Stimulated activated CD4-positive, alpha-beta T cell treated with anti-CD3 and anti-CD28 coated beads, Interleukin-1b, Interleukin-23, amount 100 ng/mL, for 24 hours (primary cell): ENCODE results near the gene CLCNKB.
"Not testable (repeated sequence)": the region's sequence is repeated elsewhere in the genome, so short reads cannot be mapped to it uniquely, and the experiment has no call there.

Experiments used
- DNase-seq, 4 experiments: peaks; one replicate each; pipeline ENCODE4 v3.0.0-alpha.2; 2020; ENCODE audit warnings: low read depth in 4 of 4, low spot score in 1 of 4

CLCNKB gene

DNA sequence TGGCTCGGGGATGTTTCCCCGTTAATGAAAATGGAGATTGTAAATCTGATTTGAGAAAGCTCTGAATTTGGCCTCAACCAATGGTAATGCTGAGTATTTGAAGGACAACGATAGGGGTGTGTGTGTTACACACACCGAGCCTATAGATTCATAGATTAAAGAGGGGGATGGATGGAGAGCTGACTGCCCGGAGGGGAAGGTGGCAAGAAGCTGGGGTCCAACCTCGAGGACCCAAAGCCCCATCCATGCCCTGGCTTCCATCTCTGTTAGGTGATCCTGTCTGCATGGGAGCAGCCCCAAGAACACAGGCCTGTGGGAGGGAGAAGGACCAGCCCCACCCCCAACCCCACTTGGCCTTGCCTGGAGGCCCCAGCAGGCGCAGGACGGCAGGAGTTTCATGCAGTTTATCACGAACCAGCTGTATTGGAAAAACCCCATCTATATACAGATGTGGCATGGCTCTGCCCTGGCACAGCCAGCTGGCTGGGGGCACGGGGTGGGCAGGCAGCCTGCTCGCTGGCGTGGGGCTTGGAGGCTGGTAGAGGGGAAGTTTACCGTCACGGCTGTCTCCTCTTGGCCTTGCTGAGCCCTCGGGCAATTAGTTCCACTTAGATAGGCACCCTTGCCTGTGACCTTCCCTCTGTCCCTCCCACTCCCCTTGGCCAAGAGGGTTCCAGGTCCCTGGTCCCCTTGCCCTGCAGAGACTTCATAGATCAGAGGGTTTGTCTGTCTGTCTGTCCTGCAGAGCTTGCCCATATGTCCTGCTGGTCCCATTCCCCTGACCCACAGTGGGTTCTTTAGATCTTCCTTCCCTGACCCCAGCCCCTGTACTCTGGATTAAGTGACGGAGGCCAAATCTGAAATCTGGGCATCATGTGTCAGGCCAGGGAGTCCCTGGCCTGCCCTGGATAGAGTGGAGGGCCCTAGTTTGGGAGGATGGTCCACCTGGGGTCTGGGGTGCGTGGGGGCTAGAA is 28.8 kb upstream of the CLCNKB start:
- no peak for DNase-seq

DNA sequence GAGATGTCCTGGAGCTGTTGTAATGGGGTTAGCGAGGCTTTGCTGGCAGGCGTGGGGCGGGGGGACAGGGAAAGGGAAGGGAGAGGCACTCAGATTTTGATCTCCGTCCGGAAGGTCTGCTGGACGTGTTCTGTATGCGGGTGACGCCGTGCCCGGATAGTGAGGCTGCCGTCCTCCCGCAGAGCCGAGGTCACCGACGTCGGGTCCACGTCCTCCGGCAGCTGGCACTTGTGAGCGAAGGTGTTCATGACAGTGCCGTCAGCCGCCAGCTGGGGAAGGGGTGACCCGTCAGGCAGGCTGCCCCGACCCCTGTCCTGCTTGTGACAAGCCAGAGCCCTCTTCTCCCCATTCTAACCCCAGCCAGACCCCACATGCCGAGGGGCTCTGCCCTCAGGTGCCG is 28.1 kb upstream of the CLCNKB start:
- no peak for DNase-seq

DNA sequence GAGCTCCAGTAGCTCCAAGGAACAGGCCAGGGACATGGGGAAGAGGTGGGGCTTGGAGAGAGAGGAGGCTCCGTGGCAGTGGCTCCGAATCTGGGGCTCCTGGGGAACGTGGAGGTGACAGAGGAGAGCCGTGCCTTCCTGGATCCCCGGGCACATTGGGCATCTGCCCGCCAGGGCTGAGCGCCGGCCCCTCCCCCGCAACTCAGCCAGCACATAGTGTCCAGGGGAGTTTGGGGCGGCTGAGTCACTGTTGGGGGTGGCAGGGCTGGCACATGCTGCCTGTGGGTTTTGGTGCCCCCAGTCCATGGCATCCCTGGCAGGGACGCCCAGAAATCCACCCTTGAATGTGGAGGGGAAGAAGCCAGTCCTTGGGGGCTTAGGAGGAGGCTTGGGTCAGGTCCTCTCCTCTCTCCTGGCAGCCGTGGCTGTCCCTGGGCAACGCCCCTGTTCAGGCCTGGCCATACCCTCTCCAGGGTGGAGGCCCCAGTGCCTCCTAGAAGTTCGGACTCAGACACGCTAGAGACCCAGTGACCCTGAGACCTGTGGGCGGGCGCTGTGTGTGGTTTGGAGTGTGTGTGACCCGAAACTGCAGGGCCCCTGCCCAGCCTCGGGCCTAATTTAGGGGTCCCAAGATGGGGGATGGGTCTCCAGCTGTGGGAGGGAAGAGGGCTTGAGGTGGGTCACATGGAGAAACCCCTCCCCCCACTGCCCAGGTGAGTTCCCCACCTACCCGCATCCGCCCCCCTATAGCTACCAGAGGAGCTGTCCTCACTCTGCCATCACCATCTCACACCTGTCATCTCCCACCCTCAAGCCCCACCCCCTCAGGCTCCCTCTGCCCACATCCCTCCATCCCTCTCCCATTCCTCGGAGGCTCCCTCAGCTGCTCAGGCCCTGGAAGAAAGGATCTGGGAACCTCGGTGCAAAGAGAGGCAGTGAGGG is 27.4 kb upstream of the CLCNKB start:
- no peak for DNase-seq

DNA sequence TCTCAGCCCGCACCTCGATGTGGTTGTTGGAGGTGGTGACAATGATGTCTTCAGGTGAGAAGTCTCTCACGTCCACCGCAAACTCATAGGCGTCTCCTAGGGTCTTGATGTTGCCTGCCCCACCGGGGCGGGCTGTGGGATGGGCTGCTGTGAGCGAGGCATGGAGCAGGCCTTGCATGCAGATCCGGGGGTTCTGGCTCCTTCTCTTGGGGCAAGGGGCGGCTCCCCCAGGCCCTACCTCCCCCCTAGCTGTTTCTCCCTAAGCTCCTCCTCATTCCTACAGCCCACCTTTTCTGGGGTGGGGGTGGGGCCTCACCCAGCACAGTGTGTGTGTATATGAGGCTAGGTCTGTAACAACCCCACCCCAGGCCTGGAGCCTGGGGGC is 26.5 kb upstream of the CLCNKB start:
- no peak for DNase-seq

- DNase-seq, result no peak
Measured at GRCh38 chr1:16017461-16018303, 25.9 kb upstream of the CLCNKB start, which contains the start of gene HSPB7. HSPB7 (minus strand) TSS chr1:16018043; CDS start chr1:16017963, 80 bp downstream.

DNA sequence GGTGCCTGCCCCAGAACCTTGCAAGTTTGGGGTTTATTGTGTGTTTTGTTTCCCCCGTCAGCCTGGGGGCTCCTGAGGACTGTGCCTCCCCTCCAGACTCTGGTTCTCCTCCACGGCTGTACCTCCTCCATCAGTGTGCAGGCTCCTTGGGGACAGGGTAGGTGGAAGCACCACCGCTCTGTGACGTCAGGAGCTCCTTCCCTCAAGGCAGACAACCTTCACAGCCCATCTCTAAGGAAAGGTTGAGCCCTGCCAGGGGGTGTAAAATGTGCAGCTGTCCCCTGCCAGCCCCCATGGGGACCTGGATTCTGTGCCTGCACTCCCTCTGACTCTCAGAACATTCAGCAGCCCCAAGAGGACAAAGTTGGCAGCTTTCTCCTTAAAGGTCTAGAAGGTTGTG is 25.3 kb upstream of the CLCNKB start:
- no peak for DNase-seq

DNA sequence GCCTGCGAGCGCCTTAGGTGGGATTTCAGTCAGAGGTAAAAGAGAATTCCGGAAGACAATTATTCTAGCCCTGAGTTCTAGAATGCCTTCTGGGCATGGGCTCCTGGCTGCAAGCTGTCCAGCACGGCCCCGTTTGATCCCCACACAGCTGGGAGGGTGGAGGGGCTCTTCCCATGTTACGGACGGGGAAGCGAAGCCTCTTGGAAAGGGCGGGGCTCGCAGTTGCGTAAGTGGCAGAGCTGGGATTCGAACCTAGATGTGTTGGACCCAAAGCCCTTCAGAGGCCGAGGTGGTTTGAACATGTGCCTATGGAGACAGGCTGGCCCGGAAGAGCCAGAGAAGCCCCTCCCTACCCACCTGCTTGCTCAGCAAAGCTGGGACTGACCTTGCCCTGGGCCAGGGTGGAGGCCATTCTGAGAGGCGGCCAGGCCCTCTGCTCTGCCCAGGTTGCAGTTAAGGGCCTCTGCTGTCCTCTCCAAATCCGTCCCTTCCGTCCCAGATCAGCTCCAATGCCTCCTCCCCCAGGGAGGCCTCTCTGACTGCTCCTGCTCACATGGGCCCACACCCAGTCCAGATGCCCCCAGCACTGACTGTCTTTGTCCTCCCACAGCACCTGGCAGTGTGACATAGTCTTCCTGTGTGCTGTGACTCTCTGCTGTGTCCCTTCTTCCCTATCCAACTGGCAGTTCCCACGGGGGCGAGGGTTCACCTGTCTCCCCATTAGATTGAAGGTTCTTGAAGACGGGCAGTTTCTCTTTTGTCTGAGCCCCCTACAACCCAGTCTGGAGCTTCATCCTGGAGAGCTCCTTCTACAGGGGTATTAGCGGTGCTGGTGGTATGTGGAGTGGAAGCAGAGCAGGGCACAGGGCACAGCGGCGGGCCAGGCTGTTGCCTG is 24.6 kb upstream of the CLCNKB start:
- DNase-seq, result no peak

- no peak for DNase-seq
Measured at GRCh38 chr1:16019644-16020277, 23.8 kb upstream of the CLCNKB start.

GRCh38 chr1:16020325-16020724 is 23.3 kb upstream of the CLCNKB start:
- DNase-seq, result no peak

DNA sequence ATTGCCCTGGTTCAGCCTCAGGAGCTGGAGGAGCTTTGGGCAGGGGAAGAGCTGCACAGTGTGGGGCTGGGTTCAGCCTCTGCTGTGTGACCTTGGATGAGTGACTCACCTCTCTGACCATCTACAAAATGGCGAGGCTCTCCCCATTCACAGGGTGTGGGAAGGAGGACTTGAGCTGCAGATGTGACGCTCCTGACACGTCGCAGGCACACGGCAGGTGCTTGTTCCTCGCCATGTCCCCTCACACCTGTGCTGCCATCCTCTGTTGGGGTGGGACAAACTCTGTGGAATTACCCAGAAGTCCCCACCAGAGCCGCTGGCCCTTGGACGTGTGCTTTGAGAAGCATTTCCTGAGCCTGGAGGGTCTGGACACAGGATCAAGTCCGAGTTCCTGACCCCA is 22.7 kb upstream of the CLCNKB start:
- not testable (repeated sequence) for DNase-seq

DNA sequence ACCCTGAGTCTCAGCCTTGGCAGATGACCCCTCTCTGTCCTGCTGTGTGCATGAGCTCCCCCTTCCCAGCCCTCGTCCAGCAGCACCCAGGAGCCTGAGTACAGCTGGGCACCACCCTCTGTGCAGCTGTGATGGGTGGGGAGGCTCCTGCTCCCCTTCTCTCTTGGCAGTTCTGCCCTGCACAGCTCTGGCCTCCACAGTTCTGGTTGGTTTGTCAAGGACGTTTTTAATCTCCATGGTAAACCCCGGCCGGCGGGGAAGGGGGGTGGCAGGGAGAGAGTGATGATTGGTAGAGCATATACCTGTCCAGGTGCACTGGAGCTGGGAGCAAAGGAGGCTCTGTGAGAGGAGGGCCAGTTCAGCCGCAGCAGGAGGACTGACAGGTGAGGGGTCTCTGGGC is 21.9 kb upstream of the CLCNKB start, which contains the start of gene CLCNKA:
CLCNKA (plus strand) TSS at position 356 of the 400 bp plus-strand sequence. CDS start 584 bp downstream, outside the sequence.
- DNase-seq, result no peak

- DNase-seq, result no peak
Measured at GRCh38 chr1:16022393-16022792, 21.2 kb upstream of the CLCNKB start.

DNA sequence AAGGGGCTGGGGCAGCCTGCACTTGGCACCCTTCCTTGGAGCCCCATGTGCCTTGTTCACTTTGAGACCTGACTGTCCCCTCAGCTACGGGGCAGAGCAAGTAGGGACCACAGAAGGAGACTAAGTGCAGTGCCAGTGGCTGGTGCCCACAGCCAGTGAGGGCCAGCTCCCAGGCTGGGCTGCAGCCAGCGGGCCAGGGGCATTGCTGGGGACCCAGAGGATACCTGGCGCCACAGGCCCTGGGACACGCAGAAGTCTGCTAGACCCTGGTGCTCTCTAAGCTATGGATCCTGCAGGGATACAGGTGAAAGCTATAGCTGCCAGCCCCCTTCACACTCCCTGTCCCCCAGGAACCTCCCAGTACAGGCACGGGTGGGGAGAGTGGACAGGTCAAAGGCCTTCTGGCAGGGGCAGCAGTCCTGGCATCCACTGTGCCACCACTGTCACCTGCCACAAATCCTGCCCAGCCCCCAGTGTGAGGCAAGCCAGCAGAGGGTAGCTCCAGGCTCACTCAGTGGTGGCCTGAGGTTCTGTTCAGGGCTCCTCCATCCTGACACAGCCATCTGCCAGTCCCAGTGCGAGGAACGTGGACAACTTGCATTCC is 20.4 kb upstream of the CLCNKB start:
- no peak for DNase-seq

DNA sequence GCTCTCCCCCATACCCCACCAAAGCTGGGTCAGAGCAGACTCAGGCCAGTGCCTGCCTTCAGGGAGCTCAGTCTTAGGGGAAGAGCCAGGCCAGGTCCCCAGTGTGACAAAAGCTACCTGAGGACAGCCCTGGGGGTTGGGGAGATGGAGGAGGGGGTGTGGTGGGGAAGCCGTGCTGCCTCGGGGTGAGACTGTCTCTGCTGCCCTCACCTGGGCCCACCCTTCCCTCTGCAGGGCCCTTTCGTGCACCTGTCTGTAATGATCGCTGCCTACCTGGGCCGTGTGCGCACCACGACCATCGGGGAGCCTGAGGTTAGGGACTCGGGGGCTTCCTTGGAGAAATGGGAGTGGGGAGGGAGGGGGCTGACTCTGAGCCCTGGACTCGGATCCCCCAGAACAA is 17.3 kb upstream of the CLCNKB start:
- DNase-seq, result not testable (repeated sequence)

GRCh38 chr1:16026723-16027484 is 16.7 kb upstream of the CLCNKB start:
- DNase-seq, result peak in 1 of 4 experiments; percentile 34

- DNase-seq, result no peak
Measured at GRCh38 chr1:16028237-16029002, 15.2 kb upstream of the CLCNKB start.

DNA sequence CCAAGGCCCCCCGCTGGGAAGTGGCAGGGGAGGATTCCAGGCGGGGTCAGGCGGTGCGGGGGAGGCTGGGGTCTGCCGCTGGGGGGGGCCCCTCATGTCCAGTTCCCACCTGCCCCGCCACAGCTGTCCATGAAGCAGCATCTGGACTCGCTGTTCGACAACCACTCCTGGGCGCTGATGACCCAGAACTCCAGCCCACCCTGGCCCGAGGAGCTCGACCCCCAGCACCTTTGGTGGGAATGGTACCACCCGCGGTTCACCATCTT is 14.6 kb upstream of the CLCNKB start:
- DNase-seq, result not testable (repeated sequence)

GRCh38 chr1:16029288-16029687 is 14.3 kb upstream of the CLCNKB start:
- no peak for DNase-seq
